Measurements from ENCODE around the gene PTPRN2.

DNA sequence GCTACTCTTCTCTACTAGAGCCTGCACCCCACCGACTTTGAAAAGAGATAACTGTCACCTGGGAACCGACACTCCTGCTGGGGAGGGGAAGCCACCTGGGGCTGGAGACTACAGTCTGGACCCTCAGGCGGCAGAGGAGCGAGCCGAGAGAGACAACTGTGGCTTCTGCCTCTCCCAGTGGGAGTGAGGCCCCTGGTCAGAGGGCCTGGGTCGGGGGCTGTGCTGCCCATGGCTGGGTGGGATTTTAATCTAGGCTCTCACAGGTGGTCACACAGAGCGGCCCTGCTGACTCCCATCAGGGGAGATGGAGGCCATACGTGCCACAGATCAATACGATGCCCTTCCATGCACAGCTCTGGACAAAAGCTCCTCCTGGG is 878.7 kb downstream of the PTPRN2 start:
- TF ChIP-seq, protein P1, sequence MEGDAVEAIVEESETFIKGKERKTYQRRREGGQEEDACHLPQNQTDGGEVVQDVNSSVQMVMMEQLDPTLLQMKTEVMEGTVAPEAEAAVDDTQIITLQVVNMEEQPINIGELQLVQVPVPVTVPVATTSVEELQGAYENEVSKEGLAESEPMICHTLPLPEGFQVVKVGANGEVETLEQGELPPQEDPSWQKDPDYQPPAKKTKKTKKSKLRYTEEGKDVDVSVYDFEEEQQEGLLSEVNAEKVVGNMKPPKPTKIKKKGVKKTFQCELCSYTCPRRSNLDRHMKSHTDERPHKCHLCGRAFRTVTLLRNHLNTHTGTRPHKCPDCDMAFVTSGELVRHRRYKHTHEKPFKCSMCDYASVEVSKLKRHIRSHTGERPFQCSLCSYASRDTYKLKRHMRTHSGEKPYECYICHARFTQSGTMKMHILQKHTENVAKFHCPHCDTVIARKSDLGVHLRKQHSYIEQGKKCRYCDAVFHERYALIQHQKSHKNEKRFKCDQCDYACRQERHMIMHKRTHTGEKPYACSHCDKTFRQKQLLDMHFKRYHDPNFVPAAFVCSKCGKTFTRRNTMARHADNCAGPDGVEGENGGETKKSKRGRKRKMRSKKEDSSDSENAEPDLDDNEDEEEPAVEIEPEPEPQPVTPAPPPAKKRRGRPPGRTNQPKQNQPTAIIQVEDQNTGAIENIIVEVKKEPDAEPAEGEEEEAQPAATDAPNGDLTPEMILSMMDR (conservative IDR thresholded peaks at IDR 0.05 in 1 of 2, IDR thresholded peaks at IDR 0.05 in 1 of 2; ENCODE audit: low read depth in 1 of 2, low read length in 2 of 2) = no peak
- no peak for TF ChIP-seq EZH2 (IDR thresholded peaks at IDR 0.05; ENCODE audit: low read length, missing control alignments)

Measured in fibroblast of lung (primary cell).